Nephron progenitor cell (in vitro differentiated cells): ENCODE measurements around the gene FAM53B.

Experiments used
- DNase-seq: peaks from one replicate; pipeline ENCODE4 v3.0.0; 2021
- H3K27ac Mint-ChIP-seq: 2 replicates; pipeline ENCODE4 v1.8.0; 2021; ENCODE audit warnings: mild to moderate bottlenecking, moderate library complexity, mixed read lengths
- H3K27me3 Mint-ChIP-seq: 2 replicates; pipeline ENCODE4 v1.8.0; 2021; ENCODE audit warnings: mild to moderate bottlenecking, low read depth, mixed read lengths; ENCODE audit not compliant: poor library complexity
- H3K36me3 Mint-ChIP-seq: 2 replicates; pipeline ENCODE4 v1.8.0; 2021; ENCODE audit warnings: low read depth, mixed read lengths
- H3K4me1 Mint-ChIP-seq: 2 replicates; pipeline ENCODE4 v1.8.0; 2021; ENCODE audit warnings: mixed read lengths
- H3K4me3 Mint-ChIP-seq: 2 replicates; pipeline ENCODE4 v1.8.0; 2021; ENCODE audit warnings: mild to moderate bottlenecking, moderate library complexity, mixed read lengths
- H3K9me3 Mint-ChIP-seq: 2 replicates; pipeline ENCODE4 v1.8.0; 2021; ENCODE audit warnings: mild to moderate bottlenecking, moderate library complexity, mixed read lengths
- CTCF ChIP-seq: fragments of 200-600 bp; sonication (generic); IDR thresholded peaks from 2 replicates; pipeline ENCODE4 v1.5.0; 2021; ENCODE audit warnings: antibody characterized with exemption

FAM53B gene

GRCh38 chr10:124686707-124687376, 57.3 kb downstream of the FAM53B start:
- no peak overlapping the region for H3K27ac Mint-ChIP-seq
- H3K27me3 Mint-ChIP-seq: no peaks in the 10 kb centered on the region

GRCh38 chr10:124685261-124685660, 58.9 kb downstream of the FAM53B start:
- peaks cover 3% of the 10 kb centered on the region for H3K4me1 Mint-ChIP-seq
- H3K27me3 Mint-ChIP-seq: no peaks in the 10 kb centered on the region
- TF ChIP-seq CTCF: no peak
- no peak overlapping the region for H3K27ac Mint-ChIP-seq
- no peak overlapping the region for H3K4me3 Mint-ChIP-seq
- H3K9me3 Mint-ChIP-seq: no peaks in the 10 kb centered on the region
- DNase-seq: no peak
- peaks cover 32% of the 10 kb centered on the region for H3K36me3 Mint-ChIP-seq

More at GRCh38 chr10:124686707-124687376, 57.3 kb downstream of the FAM53B start:
- no peaks in the 10 kb centered on the region for H3K9me3 Mint-ChIP-seq
- DNase-seq: no peak
- peaks cover 14% of the 10 kb centered on the region for H3K4me1 Mint-ChIP-seq
- peaks cover 23% of the 10 kb centered on the region for H3K36me3 Mint-ChIP-seq
- no peak for TF ChIP-seq CTCF
- no peak overlapping the region for H3K4me3 Mint-ChIP-seq

DNA sequence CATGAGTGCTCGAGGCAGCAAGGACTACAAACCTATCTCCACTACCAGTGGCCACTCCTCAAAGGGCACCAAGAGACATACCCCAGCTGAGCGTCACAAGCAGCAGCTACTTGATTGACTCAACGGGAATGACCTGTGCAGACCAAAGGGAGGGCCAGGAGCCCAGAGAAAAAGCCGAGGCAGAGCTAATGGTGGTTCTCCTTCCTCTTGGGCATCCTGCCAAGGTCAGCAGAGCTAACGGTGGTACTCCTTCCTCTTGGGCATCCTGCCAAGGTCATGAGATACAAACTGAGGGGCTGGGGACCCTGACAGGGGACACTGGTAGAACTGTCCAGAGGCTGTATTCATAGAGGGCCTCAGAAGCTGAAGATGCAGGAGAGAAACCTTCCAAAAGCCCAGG, 60.4 kb downstream of the FAM53B start:
- DNase-seq: no peak
- Mint-ChIP-seq H3K9me3 (no peaks in the 10 kb centered on the region), H3K27me3 (no peaks in the 10 kb centered on the region), H3K36me3 (peaks cover 26% of the 10 kb centered on the region), H3K4me3 (no peak overlapping the region), H3K27ac (no peak overlapping the region), H3K4me1 (peaks cover 4% of the 10 kb centered on the region)
- TF ChIP-seq CTCF: no peak

DNA sequence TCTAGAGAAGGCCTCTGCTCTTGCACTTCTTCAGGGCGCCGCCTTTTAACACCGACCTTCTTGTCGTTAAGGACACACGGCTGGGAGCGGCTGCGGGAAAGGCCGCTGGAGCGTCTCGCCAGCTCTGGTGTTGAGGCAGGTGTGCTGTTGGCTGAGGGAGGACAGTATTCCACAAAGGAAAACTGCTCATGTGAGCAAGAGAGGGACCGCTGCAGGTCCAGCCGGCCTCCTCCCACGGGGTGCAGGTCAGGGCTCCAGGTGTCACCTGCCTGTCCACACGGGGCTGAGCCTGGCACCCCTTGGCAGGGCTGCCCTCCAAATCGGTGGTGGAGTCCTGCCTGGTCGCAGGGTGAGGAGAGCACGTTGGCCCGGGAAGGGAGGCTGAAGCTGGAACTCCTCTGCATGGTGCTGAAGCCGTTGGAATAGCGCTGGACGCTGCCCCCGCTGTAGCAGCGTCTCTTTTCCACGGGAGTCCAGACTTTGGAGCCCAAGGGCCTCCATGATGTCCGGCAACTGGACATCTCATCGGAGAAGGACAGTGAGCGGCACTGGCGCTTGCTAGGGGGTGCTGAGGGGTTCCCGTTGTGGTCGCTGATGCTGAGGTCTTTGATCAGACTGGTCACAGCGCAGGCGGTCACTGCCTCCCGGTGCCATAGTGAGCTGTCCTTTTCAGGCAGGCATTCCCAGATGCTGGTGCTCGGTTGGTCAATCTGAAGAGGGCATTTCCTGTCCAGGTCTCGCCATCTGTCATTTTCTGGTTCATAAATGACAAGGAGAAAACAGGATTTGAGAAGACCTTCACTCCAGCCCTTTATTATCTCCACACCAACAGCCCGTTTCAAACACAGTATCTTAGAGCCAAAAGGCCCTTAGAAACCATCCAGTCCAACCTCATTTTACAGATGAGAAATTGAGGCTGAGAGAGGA, 62.3 kb downstream of the FAM53B start:
- Mint-ChIP-seq H3K4me1 (peaks cover 23% of the 10 kb centered on the region), H3K36me3 (peaks cover 28% of the 10 kb centered on the region), H3K27me3 (peaks cover 4% of the 10 kb centered on the region), H3K4me3 (no peak overlapping the region), H3K9me3 (no peaks in the 10 kb centered on the region), H3K27ac (no peak overlapping the region)
- no peak for TF ChIP-seq CTCF
- DNase-seq: no peak

DNA sequence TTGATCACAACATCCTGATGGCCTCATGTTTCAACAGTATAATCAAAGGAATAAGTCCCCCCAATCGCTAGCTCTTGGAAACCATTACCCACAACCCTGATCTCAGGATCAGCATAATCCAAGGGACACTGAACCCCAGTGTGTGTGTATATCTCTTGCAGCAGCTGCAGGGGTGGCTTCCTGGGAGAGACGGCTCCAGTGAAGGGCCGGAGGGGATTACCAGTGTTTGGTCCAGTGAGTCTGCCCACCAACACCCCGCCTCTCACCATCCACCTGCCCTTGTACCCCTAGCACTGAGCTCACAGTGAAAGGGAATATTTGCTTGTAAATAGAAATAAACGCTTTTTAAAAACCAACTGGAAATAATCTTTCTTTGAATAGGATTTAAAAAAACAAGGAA, 63.1 kb downstream of the FAM53B start:
- Mint-ChIP-seq H3K27me3 (peaks cover 4% of the 10 kb centered on the region), H3K27ac (no peak overlapping the region), H3K9me3 (no peaks in the 10 kb centered on the region), H3K4me1 (peaks cover 31% of the 10 kb centered on the region), H3K36me3 (peaks cover 28% of the 10 kb centered on the region), H3K4me3 (no peak overlapping the region)
- TF ChIP-seq CTCF: no peak
- no peak for DNase-seq
